Cardiac fibroblast (primary cell): ENCODE results near the gene GRK5.

Experiments used
- DNase-seq, 2 donors: peaks; one replicate each; pipeline versions ENCODE4 v3.0.0 to v3.0.0-alpha.2; 2010; ENCODE audit warnings: low read depth in 2 of 2
- H3K4me3 ChIP-seq, 2 donors: replicated peaks in 1 of 2; 1 replicate in 1 of 2; 2 replicates in 1 of 2; pipeline ENCODE4 v1.5.1; 2011; ENCODE audit warnings: low read depth in 2 of 2, low read length in 2 of 2, mild to moderate bottlenecking in 2 of 2, moderate library complexity in 1 of 2
- CTCF ChIP-seq: IDR thresholded peaks from one replicate; pipeline ENCODE4 v1.5.1; 2011; ENCODE audit warnings: low read depth, mild to moderate bottlenecking, low read length, inconsistent platforms

Gene GRK5

GRCh38 chr10:119500821-119501220 lies 293.4 kb downstream of the GRK5 start:
- no peak for DNase-seq
- no peak overlapping the region for H3K4me3 ChIP-seq
- TF ChIP-seq CTCF, result no peak

- DNase-seq, result no peak
- TF ChIP-seq CTCF, result no peak
- no peak overlapping the region for H3K4me3 ChIP-seq
Measured at GRCh38 chr10:119501690-119502089, 294.3 kb downstream of the GRK5 start.

GRCh38 chr10:119502209-119502608 lies 294.8 kb downstream of the GRK5 start:
- no peak for DNase-seq
- TF ChIP-seq CTCF, result no peak
- H3K4me3 ChIP-seq, result no peak overlapping the region

- TF ChIP-seq CTCF, result no peak
- no peak overlapping the region for H3K4me3 ChIP-seq
- DNase-seq, result no peak
Measured at GRCh38 chr10:119502618-119503155, 295.3 kb downstream of the GRK5 start.

GRCh38 chr10:119503821-119504220 lies 296.4 kb downstream of the GRK5 start:
- no peak for DNase-seq
- no peak for TF ChIP-seq CTCF
- H3K4me3 ChIP-seq, result no peak overlapping the region

GRCh38 chr10:119504651-119505050 lies 297.3 kb downstream of the GRK5 start:
- TF ChIP-seq CTCF, result no peak
- DNase-seq, result no peak
- H3K4me3 ChIP-seq, result no peak overlapping the region

GRCh38 chr10:119505131-119505551 lies 297.8 kb downstream of the GRK5 start:
- TF ChIP-seq CTCF, result no peak
- no peak overlapping the region for H3K4me3 ChIP-seq
- DNase-seq, result no peak
